HG03039 (cell line): Measurements from ENCODE around the gene DDR1.

ENCODE experiments used
- ATAC-seq: cut with Tn5 transposase; IDR thresholded peaks from one replicate; pipeline ENCODE4 v1.9.1; 2021; ENCODE audit warnings: mild to moderate bottlenecking, moderate library complexity; ENCODE audit not compliant: unreplicated experiment

DDR1 gene

DNA sequence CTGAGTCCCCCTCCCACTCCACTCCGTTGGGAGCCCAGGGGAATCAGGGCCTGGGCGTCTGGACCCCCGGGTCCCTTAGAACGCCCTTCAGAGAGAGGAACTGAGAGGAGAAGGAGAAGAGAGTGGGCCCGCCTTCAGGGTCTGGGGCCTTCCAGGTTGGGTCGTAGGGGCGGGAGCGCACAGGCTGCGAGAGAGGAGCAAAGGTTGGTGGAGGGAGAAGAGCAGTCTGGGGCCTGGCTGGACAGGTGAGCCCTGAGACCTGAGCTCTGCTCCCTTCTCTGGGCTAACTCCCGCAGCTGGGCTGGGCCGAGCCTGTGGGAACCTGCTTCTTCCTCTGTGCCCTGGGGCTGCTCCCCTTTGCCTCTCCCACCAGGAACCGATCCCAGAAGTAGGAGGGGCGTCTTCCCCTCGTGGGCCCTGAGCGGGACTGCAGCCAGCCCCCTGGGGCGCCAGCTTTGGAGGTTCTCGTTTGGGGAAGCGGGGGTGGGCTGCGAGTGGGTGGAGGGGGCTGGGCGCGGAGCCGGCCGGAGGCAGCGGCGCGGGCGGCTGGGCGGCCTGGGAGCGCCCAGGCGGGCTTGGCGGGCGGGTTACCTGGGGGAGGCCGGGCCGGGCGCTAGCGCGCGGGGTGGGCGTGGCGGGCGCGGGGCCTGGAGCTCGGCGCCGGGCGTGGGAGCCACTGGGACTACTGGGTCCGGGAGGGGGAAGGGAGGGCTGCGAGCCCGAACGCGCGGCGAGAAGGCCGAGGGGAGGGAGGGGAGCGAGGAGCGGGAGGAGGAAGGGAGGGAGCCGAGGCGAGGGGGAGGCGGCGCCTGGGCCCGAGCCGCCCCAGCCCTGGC lies at the start of gene DDR1:
Gene DDR1, plus strand, starts transcription at position 835 of the 836 bp plus-strand sequence. CDS start 4,211 bp downstream, outside the sequence.
- ATAC-seq, result no peak

- no peak for ATAC-seq
Measured at GRCh38 chr6:30834646-30835045, 49.7 kb upstream of the DDR1 start.

DNA sequence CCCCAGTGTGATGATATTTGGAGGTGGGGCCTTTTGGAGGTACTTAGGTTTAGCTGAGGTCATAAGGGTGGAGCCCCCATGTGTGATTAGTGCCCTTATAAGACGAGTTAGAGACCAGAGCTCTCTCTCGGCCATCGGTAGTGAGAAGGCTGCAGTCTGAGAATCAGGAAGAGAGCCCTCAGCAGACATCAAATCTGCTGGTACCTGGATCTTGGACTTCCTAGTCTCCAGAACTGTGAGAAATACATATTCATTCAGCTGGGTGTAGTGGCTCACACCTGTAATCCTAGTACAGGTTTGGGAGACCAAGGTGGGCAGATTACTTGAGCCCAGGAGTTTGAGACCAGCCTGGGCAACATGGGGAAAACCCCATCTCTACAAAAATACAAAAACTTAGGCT lies 48.7 kb upstream of the DDR1 start:
- no peak for ATAC-seq

DNA sequence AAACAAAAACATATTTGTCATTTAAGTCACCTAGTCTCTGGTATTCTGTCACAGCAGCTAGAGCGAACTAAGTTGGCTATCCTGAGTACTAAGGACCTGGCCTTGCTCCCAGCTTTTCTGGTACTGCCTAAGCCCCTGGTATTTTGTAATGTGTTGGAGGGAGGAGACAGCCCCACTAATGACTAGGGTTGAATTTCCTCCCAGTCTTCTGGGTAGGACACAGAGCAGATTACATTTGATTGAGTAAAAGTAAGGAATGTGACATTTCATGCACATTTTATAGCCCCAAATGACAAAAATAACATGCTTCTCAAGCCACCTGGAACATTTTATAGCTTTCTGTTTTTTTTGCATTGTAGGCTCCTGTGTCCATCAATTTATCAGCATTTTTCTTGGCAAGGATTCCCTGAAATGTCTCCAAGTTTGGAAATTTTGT lies 47.9 kb upstream of the DDR1 start:
- ATAC-seq, result no peak

DNA sequence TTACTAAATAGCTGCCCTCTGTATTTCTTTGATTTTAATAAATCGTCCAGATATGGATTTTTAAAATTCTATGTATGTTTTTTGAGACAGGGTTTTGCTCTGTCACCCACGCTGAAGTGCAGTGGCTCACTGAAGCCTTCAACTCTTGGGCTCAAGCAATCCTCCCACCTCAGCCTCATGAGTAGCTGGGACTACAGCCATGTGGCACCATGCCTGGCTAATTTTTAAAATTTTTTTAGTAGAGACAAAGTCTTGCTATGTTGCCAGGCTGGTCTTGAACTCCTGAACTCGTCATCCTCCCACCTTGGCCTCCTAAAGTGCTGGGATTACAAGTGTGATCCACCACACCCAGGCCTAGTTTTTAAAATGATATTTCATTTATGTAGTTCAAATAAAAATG lies 47.4 kb upstream of the DDR1 start:
- ATAC-seq, result no peak

GRCh38 chr6:30837432-30837831 lies 46.9 kb upstream of the DDR1 start:
- ATAC-seq, result no peak

DNA sequence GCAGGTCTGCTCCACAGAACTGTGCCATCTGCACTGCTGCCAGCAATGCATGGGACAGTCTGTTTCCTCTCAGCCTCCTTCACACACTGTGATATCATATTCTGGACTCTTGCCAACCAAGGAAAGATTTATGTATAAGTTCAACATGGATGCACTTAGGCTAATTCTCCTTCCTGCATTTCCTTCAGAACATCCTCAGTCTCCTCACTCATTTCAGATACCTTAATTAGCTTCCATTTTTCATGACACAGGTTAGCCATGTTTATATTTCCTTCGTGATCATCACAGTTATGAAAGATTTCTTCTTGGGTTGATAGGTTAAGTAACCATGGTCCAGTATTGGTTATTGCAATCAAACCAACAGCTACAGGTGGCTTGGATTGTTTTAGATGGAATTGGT lies 46.4 kb upstream of the DDR1 start:
- no peak for ATAC-seq

GRCh38 chr6:30839671-30840070 lies 44.6 kb upstream of the DDR1 start:
- no peak for ATAC-seq

DNA sequence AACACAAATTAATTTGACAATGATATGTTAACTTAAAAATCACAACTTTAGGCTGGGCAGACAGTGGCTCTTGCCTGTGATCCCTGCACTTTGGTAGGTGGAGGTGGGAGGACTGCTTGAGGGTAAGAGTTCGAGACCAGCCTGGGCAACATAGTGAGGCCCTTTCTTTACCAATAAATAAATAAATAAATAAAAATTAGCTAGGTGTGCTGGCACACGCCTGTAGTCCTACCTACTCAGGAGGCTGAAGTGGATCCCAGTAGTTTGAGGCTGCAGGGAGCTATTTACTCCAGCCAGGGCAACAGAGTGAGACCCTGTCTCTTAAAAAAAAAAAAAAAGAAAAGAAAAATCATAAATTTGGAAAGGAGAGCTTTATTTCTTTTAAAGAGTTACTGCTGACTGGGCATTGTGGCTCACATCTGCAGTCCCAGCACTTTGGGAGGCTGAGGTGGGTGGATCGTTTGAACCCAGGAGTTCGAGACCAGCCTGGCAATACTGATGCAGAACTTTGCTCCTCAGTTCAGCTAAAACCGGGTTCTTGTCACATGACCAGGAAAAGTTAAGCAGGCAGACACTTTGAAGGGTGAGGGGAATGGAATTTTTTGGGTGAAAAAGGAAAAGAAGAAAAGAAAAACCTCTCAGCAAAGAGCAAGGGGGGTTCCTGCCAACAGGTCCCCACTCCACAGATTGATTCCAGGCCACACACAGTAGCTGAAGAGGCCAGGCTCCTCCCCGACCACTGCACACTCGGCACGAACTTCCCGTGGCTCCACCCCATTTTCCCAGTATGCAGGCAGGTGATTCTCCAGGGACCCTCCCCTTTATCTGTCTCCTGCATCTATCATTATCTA lies 44.0 kb upstream of the DDR1 start:
- no peak for ATAC-seq

DNA sequence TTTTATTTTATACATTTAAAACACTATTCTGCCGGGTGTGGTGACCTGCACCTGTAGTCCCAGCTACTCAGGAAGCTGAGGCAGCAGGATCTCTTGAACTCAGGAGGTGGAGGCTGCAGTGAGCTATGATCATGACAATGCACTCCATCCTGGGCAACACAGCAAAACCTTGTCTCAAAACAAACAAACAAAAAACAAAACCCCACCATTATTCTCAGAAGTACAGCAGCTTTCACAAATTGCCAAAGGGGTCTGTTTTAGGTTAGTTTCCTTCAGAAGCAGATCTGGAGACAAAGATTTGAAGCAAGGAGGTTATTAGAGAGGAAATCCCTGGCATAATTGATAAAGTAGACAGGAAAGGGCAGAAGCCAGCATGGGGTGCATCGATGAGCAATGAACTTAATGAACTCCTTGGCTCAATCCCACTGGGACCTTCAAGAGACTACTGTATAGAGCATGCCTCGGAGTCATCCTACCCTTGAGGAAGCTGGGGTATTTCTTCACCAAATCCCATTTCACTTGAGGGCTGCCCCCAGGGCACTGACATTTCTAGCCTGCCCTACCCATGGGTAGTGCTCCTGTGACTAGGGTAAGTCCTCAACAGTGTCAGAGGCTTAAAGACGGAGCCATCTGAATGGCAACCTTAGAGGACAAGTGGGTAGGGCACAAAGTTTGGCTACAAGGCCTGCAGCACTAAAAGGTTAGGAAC lies 43.2 kb upstream of the DDR1 start:
- ATAC-seq, result no peak

GRCh38 chr6:30841644-30842504 lies 42.4 kb upstream of the DDR1 start:
- ATAC-seq, result no peak

DNA sequence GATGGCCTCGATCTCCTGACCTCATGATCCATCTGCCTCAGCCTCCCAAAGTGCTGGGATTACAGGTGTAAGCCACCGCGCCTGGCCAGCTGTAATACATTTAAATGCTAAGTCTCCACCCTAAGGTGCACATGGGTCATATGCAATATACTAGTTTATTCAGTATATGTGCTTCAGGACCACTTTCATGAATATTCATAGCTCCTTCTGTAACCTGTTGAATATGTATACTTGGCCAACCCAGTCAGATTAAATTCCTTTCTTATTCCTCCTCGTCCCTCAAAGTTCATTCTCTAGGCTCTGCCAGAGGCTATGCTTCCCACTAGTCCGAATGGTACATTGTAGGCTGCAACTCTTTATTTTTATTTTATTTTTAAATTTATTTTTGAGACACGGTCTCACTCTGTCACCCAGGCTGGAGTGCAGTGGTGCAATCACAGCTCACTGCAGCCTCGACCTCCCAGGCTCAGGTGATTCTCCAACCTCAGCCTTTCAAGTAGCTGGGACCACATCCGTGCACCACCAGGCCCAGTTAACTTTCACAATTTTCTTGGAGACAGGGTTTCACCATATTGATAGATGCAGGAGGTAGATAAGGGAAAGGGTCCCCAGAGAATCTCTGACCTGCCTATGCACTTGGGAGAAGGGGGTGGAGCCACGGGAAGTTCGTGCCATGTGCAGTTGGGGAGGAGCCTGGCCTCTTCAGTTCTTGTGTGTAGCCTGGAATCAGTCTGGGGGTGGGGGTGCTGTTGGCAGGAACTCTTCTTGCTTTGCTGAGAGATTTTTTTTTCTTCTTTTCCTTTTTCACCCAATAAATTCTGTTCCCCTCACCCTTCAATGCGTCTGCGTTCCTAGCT lies 41.3 kb upstream of the DDR1 start:
- ATAC-seq, result no peak

GRCh38 chr6:30843611-30843998 lies 40.7 kb upstream of the DDR1 start:
- no peak for ATAC-seq

- no peak for ATAC-seq
Measured at GRCh38 chr6:30844118-30844535, 40.2 kb upstream of the DDR1 start.

GRCh38 chr6:30845183-30845582 lies 39.1 kb upstream of the DDR1 start:
- no peak for ATAC-seq

DNA sequence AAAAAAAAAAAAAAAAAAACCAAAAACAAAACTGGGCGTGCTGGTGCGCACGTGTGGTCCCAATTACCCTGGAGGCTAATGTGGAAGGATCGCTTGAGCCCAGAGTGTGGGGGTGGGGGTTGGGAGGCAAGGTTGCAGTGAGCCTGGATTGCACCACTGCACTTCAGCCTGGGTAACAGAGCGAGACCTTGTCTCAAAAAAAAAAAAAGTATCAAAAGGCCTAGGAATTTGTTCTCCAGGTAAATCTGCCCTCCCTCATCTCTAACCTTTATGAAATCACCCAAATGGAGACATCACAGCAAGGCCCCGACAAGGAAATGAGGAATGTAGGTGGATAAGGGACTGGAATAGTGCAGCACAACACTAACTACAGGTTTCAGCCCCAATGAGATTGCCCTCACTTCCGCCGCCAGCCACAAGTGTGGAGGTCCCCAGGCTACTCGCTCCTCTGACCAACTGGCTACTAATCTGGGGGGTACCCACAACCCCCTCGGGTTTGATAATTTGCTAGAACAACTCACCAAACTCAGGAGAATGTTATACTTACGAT lies 36.8 kb upstream of the DDR1 start:
- no peak for ATAC-seq

- ATAC-seq, result no peak
Measured at GRCh38 chr6:30847971-30848436, 36.3 kb upstream of the DDR1 start.

- no peak for ATAC-seq
Measured at GRCh38 chr6:30849903-30850651, 34.2 kb upstream of the DDR1 start.
